GF-D8 (cell line): ENCODE results near the gene FGD5.

Experiments used
- DNase-seq: peaks from one replicate; lab custom pipeline; 2025; lab: John Stamatoyannopoulos, UW

The FGD5 gene

DNA sequence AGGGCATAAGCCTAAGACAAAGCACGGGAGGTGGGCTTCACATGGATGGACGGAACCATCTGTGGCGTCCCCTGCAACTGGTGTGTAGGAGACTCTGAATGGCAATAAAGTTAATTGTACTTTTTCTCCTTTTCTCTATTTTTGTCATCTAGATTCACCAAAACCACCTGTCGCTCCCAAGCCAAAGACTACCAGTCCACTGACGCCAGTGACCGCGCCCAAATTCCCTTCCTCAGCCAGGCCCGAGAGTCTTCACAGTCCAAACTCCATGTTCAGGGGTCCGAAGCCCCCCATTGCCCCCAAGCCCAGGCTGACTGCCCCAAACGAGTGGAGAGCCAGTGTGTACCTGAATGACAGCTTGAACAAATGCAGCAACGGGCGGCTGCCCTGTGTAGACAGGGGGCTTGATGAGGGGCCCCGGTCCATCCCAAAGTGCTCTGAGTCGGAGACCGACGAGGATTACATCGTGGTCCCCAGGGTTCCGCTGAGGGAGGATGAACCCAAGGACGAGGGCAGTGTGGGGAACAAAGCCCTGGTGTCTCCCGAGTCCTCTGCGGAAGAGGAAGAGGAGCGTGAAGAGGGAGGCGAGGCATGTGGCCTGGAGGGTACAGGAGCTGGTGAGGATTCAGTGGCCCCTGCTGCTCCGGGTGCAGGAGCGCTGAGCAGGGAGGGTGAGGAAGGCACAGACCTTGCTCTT lies at the start of gene FGD5:
Gene FGD5, plus strand, starts transcription at position 159 of the 697 bp plus-strand sequence. Its CDS starts 110 bp downstream, at position 269.
- no peak for DNase-seq

GRCh38 chr3:14769544-14770325 lies 49.0 kb upstream of the FGD5 start:
- no peak for DNase-seq

GRCh38 chr3:14770591-14770990 lies 48.2 kb upstream of the FGD5 start:
- DNase-seq = no peak

GRCh38 chr3:14771593-14772497 lies 46.9 kb upstream of the FGD5 start:
- DNase-seq = no peak

DNA sequence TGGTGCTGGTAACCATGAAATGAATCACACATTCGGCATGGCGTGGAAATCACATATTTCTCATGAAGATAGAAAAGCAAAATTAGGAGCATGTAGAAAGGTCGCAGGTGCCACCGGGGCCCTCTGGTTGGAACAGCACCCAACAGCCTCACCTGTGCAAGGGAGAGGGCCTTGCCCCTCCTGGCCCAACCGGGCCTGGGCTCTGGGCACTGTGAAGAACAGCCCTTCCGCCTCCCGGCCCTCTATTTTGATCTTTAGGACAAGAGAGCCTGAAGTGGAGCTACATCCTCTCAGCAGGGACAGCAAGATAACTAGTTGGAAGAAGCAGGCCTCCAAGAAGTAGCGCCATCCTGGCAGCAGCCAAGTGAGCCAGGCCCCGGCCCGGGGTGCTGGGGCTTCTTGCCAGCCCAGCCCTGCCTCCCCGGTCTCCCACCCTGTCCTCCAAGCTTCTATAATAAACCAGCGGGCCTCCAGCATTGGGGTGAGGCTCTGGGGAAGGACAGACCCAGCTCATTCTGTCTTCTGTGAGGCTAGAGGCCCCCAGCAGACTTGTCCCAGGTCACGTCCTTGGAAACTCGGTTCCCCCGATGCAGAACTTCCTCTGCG lies 46.1 kb upstream of the FGD5 start:
- no peak for DNase-seq

DNA sequence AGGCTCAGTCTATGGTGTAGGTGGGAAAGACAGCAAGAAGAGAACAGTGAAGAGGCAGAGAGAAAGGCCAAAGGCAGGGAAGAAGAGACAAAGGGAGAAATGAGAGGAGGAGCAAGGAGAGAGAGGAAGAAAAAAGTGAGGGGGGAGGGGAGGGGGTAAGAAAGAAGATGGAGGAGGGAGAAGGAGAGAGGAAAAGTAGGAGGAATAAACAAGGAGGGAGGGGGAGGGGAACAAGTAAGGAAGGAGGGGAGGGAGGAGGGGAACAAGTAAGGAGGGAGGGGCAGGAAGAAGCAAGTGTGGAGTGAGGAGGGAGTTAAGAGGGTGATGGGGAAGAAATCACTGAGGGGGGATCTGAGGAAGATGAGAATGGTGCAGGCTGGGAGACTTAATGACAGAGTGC lies 45.5 kb upstream of the FGD5 start:
- no peak for DNase-seq

- no peak for DNase-seq
Observed at GRCh38 chr3:14773691-14774128, 45.1 kb upstream of the FGD5 start.

- no peak for DNase-seq
Observed at GRCh38 chr3:14774431-14774830, 44.3 kb upstream of the FGD5 start.

DNA sequence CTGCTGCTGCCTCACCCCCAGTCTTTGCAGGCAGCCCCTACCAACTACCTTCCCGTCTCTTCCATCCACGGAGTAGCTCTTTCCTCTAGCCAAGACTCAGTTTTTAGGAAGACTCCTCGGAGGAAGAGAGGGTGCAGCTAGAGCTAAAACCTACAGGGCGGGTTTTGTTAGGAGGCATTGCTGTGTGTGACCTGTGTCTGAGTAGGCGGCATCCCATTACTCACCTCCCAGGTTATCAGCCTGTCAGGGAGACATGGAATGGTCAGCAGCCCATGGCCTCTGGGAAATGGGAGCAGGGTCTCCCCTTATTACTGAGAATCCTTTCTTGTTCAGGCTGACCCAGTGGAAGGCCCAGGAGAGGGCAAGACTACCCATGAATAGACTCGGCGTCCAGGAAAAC lies 43.8 kb upstream of the FGD5 start:
- no peak for DNase-seq

DNA sequence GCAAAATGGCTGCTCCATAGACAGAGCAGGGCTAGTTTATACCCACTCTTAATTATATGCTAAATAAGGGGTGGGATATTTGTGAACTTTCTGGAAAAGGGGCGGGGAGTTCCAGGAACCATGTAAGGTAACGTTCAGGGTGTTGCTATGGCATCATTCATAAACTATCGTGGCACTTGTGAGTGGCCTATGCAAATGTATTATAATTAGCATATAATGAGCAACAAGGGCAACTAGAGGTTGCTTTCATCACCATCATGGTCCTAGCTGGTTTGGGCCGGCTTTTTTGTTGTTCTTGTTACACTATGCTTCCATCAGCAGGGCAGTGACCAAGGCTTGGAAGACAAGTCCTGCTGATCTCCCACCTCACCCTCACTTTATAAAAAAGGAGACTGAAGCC lies 43.2 kb upstream of the FGD5 start:
- DNase-seq = no peak

GRCh38 chr3:14779069-14779685 lies 39.6 kb upstream of the FGD5 start:
- DNase-seq = no peak

GRCh38 chr3:14780927-14781507 lies 37.7 kb upstream of the FGD5 start:
- peak; percentile 7 for DNase-seq

GRCh38 chr3:14783480-14784086 lies 35.2 kb upstream of the FGD5 start:
- no peak for DNase-seq

GRCh38 chr3:14784087-14784681 lies 34.6 kb upstream of the FGD5 start:
- no peak for DNase-seq

DNA sequence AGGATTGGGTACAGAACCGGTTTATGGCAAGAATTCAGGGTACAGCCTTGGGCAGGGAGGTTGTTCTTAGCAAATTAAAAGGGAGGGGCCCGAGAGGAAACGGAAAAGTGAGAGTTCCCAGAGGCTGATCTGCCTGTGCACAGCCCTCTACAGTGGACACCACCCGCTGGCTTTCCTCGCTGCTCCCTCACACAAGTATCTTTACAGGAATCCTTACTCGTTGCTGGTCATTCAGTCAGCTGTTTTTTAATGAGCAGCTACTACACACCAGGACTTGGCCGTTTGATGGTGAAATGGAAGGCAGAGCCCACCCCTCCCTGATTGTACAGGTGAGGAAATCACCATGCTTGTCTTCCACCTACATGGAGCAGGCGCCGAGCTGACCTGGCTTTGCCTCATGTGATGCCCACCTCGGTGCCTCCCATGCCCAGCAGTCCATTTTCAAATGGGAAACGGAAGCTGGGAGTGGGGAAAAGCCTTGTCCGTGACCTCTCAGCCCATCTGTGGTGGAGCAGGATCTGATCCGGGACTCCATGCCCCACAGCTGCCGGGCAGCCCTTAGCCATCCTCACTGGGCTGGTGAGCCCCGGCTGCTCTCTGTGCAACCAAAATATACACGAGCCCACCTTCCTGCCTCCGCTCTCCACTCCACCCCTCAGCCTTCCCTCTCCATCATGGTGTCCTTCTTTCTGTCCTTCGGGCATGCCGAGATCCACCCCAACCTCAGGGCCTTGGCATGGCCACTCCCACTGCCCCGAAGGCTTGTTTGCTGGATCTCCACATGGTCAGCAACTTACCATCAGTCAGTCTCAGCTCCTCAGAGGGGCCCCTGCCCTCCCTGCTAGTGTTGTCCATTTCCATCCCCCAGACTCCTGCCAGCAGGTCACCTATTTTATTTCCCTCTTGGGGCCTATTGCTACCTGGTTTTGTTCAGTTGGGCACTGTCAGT lies 33.3 kb upstream of the FGD5 start:
- no peak for DNase-seq

DNA sequence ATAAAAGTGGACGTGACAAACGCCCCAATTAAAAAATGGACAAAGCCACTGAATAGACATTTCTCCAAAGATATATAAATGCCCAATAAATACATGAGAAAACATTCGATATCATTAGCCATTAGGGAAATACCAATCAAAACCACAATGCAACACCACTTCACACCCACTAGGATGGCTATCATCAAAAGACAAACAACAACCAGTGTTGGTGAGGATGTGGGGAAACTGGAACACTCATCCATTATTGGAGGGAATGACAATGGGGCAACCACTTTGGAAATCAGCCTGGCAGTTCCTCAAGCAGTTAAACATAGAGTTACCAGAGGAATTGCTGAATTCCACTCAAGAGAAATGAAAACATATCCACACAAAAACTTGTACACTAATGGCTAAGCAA lies 32.4 kb upstream of the FGD5 start:
- DNase-seq = no peak

DNA sequence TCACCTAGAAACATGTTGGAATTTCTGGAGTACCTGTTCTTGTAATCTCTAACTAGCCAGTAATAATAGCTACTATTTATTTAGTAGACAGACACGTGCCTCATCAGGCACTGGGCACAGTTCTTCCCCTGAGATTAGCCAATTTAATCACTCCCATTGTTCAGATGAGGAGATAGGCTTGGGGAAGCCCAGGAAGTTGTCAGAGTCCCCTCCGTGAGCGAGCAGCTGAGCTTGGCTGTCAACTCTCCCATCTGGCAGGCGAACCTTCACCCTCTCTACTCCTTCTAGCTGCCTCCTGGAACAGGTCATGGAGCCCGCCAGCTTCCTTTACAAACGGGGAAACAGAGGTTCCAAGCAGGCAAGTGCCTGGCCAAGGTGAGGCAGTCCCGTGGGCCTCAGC lies 31.1 kb upstream of the FGD5 start:
- DNase-seq = no peak

DNA sequence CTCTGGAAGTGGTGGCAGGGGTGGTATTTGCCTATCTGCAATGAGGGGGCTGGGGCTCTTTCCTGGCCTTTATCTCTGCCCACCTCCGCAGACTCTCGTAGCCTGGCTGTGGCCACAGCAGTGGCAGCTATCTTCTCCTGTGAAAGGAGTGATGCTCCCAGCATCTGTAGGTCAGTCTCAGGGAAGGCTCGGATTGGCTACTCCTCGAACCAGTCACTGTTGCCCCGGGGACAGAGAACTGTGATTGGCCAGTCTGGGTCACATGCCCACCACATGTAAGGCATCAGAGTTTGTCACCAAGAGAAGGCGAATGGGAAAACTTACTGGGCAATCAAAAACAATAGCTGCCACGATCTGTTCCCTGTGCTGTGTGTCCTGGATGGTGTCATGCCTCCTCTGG lies 30.1 kb upstream of the FGD5 start:
- DNase-seq = no peak

DNA sequence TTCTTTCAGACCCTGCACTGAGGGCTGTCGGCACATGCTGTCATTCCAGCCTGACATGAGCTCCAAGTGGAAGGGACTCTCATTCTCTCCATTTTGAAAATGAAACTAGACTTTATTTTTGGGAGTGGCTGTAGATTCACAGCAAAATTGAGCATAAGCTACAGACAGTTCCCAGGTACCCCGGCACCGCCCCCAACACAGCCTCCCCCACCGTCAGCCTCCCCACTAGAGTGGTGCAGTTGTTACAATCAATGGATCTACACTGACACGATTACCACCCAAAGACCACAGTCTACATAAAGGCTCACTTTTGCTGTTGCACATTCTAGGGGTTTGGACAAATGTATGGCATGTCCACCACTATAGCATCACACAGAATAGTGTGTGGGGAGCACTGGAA lies 29.5 kb upstream of the FGD5 start:
- no peak for DNase-seq
